Mononuclear cell (primary cell): ENCODE results near the gene GPLD1. TPM values are rescaled to one million over a fixed set of nuclear protein-coding genes. Genes with fewer than 3 reads are reported as not detected.

ENCODE experiments used
- H3K27me3 ChIP-seq: 2 replicates; pipeline ENCODE4 v1.6.0; 2011; ENCODE audit warnings: low read length, control low read depth; ENCODE audit not compliant: insufficient read depth
- H3K4me1 ChIP-seq: 2 replicates; pipeline ENCODE4 v1.5.1; 2011; ENCODE audit warnings: mild to moderate bottlenecking, low read length, control low read depth; ENCODE audit not compliant: insufficient read depth
- H3K4me3 ChIP-seq: 2 replicates; pipeline ENCODE4 v1.5.1; 2011; ENCODE audit warnings: mild to moderate bottlenecking, low read length, moderate library complexity
- H3K9me3 ChIP-seq: 2 replicates; pipeline ENCODE4 v1.5.1; 2011; ENCODE audit warnings: low read depth, mild to moderate bottlenecking, control low read depth, low read length
- total RNA-seq: library from RNA; depleted of rRNA; stranded (reverse); fragments of >200 nt; gene quantifications from one replicate; pipeline ENCODE4 v1.2.3, GENCODE V29; 2012

Gene GPLD1, protein sequence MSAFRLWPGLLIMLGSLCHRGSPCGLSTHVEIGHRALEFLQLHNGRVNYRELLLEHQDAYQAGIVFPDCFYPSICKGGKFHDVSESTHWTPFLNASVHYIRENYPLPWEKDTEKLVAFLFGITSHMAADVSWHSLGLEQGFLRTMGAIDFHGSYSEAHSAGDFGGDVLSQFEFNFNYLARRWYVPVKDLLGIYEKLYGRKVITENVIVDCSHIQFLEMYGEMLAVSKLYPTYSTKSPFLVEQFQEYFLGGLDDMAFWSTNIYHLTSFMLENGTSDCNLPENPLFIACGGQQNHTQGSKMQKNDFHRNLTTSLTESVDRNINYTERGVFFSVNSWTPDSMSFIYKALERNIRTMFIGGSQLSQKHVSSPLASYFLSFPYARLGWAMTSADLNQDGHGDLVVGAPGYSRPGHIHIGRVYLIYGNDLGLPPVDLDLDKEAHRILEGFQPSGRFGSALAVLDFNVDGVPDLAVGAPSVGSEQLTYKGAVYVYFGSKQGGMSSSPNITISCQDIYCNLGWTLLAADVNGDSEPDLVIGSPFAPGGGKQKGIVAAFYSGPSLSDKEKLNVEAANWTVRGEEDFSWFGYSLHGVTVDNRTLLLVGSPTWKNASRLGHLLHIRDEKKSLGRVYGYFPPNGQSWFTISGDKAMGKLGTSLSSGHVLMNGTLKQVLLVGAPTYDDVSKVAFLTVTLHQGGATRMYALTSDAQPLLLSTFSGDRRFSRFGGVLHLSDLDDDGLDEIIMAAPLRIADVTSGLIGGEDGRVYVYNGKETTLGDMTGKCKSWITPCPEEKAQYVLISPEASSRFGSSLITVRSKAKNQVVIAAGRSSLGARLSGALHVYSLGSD
- 0.42 TPM for total RNA-seq

DNA sequence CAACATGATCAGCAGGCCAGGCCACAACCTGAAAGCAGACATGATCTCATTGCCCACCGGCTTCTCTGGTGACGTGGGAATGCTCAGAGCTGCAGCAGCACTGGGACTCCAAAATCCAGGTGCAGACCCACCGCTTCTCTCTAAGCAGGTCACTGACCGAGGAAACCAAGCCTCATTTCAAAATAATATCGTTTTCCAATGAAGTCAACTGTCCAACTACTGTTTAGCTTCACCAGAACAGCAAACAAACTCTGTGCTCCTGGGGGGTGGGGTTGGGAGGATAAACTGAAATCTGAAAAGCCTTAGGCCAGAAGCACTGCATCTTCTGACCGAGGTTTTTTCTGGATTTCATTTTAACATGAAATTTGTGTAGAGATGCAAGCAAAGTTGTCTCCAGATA lies at the start of gene GPLD1:
Gene GPLD1, minus strand, starts transcription at position 109 of the 400 bp plus-strand sequence. Its CDS starts 67 bp downstream, at position 42.
- Histone ChIP-seq H3K27me3 (peaks cover 4% of the 10 kb centered on the region), H3K4me1 (peaks cover 5% of the 10 kb centered on the region), H3K4me3 (no peak within 1 kb of the TSS), H3K9me3 (no peaks in the 10 kb centered on the region)

DNA sequence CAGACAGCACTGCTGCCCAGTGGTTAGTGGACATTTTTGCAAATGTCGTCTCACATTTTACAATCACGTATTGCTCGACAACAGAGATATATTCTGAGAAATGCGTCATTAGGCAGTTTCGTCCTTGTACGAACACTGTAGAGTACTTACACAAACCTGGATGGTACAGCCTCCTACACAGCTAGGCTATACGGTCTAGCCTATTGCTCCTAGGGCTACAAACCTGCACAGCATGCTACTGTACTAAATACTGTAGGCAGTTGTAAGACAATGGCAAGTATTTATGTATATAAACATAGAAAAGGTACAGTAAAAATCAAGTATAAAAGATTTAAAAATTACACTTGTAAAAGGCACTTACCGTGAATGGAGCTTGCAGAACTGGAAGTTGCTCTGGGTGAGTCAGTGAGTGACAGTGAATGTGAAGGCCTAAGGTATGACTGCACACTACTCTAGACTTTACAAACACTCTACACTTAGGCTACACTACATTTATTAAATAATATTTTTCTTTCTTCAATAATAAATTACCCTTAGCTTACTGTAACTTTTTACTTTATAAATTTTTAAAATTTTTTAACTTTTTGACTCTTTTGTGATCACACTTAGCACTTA lies 48.5 kb upstream of the GPLD1 start:
- Histone ChIP-seq H3K4me3 (no peak overlapping the region), H3K9me3 (no peaks in the 10 kb centered on the region), H3K27me3 (no peaks in the 10 kb centered on the region), H3K4me1 (no peaks in the 10 kb centered on the region)

DNA sequence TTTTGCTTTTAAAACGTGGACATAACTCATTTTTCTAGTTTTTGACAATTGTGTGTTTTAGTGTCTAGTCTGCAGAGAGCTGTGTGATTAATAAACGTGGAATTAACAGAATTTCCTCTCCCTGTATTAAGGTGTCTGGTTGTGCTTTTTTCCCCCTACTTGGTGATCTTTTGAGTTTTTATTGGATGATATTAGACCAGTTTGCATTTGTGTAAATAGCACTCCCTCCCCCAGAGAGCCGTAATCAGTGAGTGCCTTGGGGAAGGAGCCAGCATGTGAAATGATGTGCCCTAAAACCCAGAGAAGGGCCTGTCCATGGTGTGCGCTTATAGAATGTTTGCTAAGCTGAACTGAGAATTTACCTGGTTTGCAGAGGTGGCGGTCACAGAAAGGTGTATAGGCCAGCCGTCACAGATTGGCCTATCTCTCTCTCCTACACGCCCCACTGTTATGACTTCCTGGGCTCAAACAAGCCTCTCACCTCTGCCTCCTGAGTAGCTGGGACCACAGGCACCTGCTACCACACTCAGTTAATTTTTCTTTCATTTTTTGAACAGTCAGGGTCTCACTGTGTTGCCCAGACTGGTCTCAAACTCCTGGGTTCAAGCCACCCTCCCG lies 47.8 kb upstream of the GPLD1 start:
- Histone ChIP-seq H3K9me3 (no peaks in the 10 kb centered on the region), H3K4me1 (no peaks in the 10 kb centered on the region), H3K4me3 (no peak overlapping the region), H3K27me3 (no peaks in the 10 kb centered on the region)

DNA sequence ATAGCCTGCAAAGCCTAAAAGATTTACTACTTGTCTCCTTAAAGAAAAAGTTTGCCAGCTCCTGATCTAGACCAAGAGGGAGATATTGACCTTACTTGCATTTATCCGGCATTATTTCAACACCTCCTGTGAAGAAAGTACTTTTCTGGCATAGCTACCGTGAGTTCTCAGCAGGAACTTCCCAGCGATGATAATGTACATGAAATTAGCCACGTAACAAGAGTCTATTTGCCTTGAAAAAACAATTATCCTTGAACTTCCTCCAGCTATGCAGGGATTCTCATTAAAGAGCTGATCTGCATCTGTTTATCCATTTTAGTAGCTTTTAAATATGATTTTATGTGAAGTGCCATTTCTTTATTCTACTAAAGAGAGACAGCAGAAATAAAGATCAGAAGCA lies 47.1 kb upstream of the GPLD1 start:
- Histone ChIP-seq H3K4me1 (no peaks in the 10 kb centered on the region), H3K27me3 (no peaks in the 10 kb centered on the region), H3K4me3 (no peak overlapping the region), H3K9me3 (no peaks in the 10 kb centered on the region)

DNA sequence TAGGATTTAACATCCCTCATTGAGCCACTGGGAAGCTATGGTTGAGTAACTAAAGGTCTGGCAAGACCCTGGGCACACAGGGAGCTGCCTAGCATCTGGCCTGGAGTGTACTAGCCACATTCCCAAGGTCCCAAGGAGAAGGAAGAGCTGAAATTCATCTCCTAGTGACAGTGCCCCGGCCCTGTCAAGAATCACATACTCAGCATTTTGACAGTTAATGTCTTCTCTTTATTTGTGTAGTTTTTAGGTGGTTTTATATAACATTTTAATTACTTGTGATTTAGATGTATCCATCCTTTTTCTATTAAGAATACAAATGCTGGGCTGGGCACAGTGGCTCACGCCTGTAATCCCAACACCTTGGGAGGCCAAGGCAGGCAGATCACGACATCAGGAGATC lies 45.8 kb upstream of the GPLD1 start:
- no peaks in the 10 kb centered on the region for H3K9me3 ChIP-seq
- no peak overlapping the region for H3K4me3 ChIP-seq
- no peaks in the 10 kb centered on the region for H3K27me3 ChIP-seq
- H3K4me1 ChIP-seq: no peaks in the 10 kb centered on the region

DNA sequence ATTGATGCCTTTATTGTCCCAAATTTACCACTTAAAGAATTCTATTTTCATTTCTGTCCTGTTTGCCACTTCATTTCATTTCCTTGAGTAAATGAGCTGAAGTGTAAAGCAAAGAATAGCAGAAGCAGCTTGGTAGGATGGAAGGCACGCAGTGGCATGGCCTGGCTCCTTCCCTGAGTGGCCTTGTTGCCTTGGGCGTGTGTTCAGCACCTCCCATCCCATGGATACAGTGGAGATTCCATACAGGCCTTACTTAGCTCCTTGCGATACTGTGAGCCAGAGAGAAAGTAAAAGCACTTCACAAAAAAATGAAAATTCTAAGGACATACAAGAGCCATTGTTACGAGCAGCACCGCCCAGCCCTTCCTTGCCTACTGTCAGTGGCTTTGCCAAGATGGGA lies 45.0 kb upstream of the GPLD1 start:
- no peaks in the 10 kb centered on the region for H3K27me3 ChIP-seq
- H3K4me3 ChIP-seq: no peak overlapping the region
- H3K4me1 ChIP-seq: no peaks in the 10 kb centered on the region
- H3K9me3 ChIP-seq: no peaks in the 10 kb centered on the region

DNA sequence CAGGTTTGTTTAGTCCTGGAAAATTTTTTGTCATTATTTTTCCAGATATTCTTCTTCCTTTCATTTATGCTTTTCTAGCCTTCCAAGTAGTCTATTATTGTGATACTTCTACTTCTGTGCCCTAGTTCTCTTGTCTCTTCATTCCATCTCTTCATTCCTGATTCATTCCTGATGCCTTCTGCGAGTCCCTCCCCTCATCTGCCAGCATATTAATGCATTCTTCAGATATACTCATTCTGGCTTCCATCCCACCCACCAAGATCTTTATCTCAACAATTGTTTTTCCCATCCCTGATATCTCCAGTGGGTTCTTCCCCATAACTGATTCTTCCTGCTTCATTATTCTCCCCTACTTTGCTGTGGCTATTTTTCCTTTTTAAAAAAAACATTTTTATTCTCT lies 40.6 kb upstream of the GPLD1 start:
- H3K27me3 ChIP-seq: no peaks in the 10 kb centered on the region
- no peaks in the 10 kb centered on the region for H3K9me3 ChIP-seq
- no peak overlapping the region for H3K4me3 ChIP-seq
- no peaks in the 10 kb centered on the region for H3K4me1 ChIP-seq

DNA sequence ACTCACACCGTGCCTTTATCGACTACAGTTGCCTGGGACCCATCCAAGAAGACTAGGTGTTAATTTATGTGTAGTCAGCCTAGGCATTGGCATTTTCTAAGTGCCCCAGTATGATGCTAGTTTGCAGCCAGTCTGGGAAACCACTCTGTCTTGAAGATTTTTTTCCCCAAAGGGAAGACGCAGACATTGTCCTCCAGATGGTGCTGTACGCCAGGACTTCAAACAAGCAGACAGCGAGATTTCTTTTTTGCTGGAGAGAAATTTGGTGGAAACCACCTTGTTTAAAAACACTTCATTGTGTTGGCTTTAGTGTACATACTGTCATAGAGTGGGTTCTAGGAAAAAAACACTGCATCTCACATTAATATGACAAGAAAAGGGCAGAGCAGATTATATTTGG lies 35.4 kb upstream of the GPLD1 start:
- H3K27me3 ChIP-seq: no peaks in the 10 kb centered on the region
- no peak overlapping the region for H3K4me3 ChIP-seq

DNA sequence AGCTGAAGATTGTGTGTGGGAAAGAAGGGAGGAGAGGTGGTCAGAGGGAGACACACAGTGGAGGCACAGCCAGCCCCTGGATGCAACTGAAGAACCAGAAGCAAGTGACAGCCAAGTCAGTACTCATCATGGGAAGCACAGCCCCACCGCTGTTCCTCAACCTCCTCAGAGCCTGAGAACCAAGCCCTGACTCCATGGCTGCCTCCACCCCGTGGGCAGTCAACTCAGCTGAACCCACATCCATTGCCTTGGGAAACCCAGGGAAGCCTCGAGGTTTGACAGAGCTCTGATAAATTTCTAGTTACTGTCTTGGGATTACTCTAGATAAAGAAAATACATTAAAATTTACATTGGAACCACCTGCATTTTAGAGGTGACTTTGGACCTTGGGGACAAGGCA lies 35.0 kb upstream of the GPLD1 start:
- H3K4me3 ChIP-seq: no peak overlapping the region
- no peaks in the 10 kb centered on the region for H3K4me1 ChIP-seq
- no peaks in the 10 kb centered on the region for H3K27me3 ChIP-seq
- no peaks in the 10 kb centered on the region for H3K9me3 ChIP-seq

More for the DNA sequence above, 35.4 kb upstream of the GPLD1 start:
- no peaks in the 10 kb centered on the region for H3K9me3 ChIP-seq
- H3K4me1 ChIP-seq: no peaks in the 10 kb centered on the region

DNA sequence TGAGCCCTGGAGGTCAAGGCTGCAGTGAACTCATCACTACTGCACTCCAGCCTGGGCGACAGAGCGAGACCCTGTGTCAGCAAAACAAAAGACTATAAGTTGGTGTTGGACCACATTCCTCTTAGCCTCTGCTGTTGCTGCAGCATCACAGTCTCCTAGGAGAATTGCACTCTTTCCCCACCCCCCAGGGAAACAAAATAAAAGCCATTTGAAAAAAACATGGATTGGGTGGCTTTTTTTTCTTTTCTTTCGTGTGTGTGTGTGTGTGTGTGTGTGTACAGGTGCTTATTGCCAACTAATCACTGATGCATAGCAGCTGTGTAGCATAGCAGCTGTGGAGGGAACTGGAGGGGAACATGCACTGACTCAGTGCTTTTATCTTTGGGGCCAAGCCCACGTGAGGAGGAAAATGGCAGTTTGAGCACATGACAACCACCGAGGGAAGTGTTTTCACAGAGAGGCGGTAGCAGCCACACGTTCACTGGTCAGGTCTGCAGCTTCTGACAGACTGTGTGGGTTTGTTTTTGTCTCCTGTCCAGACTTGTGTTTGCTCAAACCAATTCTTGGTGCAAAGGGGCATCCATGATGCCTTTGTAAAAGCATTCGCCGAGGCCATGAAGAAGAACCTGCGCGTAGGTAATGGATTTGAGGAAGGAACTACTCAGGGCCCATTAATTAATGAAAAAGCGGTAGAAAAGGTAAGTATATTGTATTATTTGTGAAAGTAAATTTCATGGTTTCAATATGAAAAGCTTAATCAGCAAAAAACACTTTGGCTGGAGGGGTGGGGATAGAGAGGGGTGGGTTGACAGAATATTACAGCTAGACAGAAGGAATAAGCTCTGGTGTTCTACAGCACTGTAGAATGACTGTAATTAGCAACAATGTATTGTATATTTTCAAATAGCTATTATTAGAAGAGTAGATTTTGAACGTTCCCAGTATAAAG lies 33.1 kb upstream of the GPLD1 start:
- Histone ChIP-seq H3K27me3 (no peaks in the 10 kb centered on the region), H3K4me3 (no peak overlapping the region), H3K9me3 (no peaks in the 10 kb centered on the region), H3K4me1 (no peaks in the 10 kb centered on the region)

DNA sequence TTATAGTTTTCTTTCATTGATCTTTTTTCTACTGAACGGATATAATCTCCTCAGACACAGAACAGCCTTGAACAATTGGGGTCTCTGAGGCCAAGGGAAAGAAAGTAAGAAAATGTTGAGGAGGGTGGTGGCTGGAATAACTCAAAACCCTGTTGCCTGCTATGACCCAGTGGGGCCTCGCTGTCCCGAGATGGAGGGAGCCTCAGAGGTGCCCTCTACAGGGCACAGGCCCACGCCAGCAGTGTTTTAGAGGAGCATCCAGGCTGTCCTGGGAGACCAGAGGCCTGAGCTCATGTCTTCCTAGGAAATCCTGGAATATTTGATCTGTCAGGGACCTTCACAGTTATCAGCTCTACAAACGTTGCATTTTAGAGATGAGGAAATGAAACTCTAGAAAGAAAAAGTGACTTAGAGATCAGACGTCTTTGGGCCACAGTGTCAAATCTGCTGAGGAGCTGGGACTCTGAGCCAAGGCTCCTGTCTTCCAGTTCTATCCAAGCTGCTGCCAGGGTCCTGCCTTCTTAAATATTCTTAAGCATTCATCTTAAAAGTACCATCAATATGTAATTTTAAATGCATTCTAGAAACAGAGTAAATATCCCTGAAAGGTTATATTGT lies 31.7 kb upstream of the GPLD1 start:
- Histone ChIP-seq H3K4me3 (no peak overlapping the region), H3K27me3 (no peaks in the 10 kb centered on the region), H3K9me3 (no peaks in the 10 kb centered on the region), H3K4me1 (no peaks in the 10 kb centered on the region)

DNA sequence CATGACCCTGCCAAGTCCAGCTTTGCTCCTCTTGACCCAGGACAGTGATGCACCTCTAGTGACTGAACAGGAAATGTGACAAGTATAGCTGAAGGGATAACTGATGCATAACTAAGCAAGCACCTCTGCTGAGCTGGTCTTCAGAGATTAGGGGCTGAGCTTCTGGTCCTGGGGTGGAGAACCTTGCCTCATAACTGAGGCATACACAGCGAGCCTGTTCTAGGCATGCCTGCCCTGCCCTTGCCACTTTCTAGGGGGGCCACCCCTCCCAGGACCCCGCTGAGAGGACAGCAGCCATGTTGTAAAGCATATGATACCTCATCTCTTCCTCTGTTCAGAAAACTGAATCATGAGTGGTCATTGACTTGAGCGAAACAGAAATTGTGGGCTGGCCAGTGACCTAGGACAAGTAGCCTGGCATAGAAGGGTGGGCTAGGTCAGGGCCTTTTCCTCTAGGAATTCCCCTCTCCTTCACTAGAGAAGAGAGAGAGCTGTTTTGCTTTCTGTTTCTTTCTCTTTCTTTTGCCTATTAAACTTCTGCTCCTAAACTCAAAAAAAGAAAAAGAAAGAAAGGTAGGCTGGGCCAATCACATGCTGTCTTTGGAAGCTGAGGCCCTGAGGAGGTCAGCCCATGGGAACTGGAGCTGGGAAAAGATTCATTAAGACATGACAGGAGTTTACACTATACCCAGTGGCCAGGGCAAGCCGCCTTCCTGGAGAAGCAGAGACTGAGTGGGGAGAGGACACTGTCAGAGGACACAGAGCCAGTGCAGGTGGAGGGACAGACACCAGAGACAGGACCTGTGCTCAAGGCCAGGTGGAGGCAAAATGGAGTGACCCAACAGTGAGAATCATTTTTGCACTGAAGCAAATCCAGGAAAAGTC lies 28.5 kb upstream of the GPLD1 start:
- Histone ChIP-seq H3K9me3 (no peaks in the 10 kb centered on the region), H3K4me3 (no peak overlapping the region), H3K27me3 (no peaks in the 10 kb centered on the region)

DNA sequence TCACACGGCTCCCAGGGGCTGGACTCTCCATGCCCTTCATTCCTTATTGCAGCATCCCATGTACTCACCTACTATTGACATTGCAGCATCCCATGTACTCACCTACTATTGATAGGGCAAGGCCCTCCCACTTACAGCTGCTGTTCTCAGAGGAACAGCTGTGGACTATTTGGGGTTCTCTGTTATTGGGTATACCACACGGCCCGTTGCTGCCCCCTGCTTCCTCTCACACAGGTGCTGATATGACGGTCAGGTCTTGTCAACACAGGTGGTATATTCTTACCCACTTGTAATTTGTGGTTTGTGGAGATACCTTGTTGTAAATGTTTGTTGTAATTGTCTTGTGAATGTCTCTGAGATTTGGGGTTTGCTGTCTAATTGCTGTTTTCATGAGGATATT lies 24.2 kb upstream of the GPLD1 start:
- H3K9me3 ChIP-seq: no peaks in the 10 kb centered on the region
- no peak overlapping the region for H3K4me3 ChIP-seq
- H3K4me1 ChIP-seq: no peaks in the 10 kb centered on the region
- H3K27me3 ChIP-seq: no peaks in the 10 kb centered on the region

More for the DNA sequence above, 28.5 kb upstream of the GPLD1 start:
- no peaks in the 10 kb centered on the region for H3K4me1 ChIP-seq
